ENCODE measurements around the gene PELO. TPM values are rescaled to one million over a fixed set of nuclear protein-coding genes. Genes with fewer than 3 reads are reported as not detected.

The PELO gene
- total RNA-seq, 2 experiments from 2014 or later = 4.3 to 4.5 TPM

- Histone ChIP-seq H3K4me1 (ENCODE audit: insufficient read depth, low read length) (peaks cover 13% of the 10 kb centered on the region), H3K27ac (ENCODE audit: low read depth in 1 of 2, low read length in 2 of 2) (no peak overlapping the region), H3K4me3 (ENCODE audit: low read length) (no peak overlapping the region), H3K36me3 (ENCODE audit: insufficient read depth, low read length) (no peaks in the 10 kb centered on the region), H3K9me3 (ENCODE audit: control insufficient read depth in 1 of 2, insufficient read depth in 1 of 2, low read length in 2 of 2) (no peaks in the 10 kb centered on the region), H3K27me3 (ENCODE audit: control insufficient read depth in 1 of 2, insufficient read depth in 2 of 2, low read length in 2 of 2) (no peaks in the 10 kb centered on the region)
- ChIA-PET CTCF (no interaction called here), POLR2A (no interaction called here)
- H3K27ac Mint-ChIP-seq = no peak overlapping the region
- intact Hi-C loops (cut with DNase I, micrococcal nuclease) = loop anchor here in 1 of 2 experiments (1.0 kb wide), 1 partner anchor 45 kb away; no protein-coding TSS in a partner anchor
- H3K4me1 Mint-ChIP-seq (ENCODE audit: low read depth) = peaks cover 30% of the 10 kb centered on the region
- H3K4me3 Mint-ChIP-seq = no peak overlapping the region
- no peak for DNase-seq
- no peaks in the 10 kb centered on the region for H3K9me3 Mint-ChIP-seq
- no peaks in the 10 kb centered on the region for H3K36me3 Mint-ChIP-seq (ENCODE audit: low read depth)
- no peak for ATAC-seq (ENCODE audit: poor library complexity)
- peaks cover 4% of the 10 kb centered on the region for H3K27me3 Mint-ChIP-seq
- no peak for TF ChIP-seq CTCF (IDR thresholded peaks at IDR 0.05)
Observed at GRCh38 chr5:52770287-52770939, 17.3 kb upstream of the PELO start.

- H3K4me3 ChIP-seq (ENCODE audit: low read length) = no peak overlapping the region
- peak overlapping the region; percentile 7 for H3K27ac Mint-ChIP-seq
- no peaks in the 10 kb centered on the region for H3K27me3 ChIP-seq (ENCODE audit: control insufficient read depth in 1 of 2, insufficient read depth in 2 of 2, low read length in 2 of 2)
- peak in 4 of 14 experiments; percentile 37 to 67 (median 44) for DNase-seq
- peaks cover 4% of the 10 kb centered on the region for H3K27me3 Mint-ChIP-seq
- no peak for ATAC-seq (ENCODE audit: poor library complexity)
- no peak overlapping the region for H3K27ac ChIP-seq (ENCODE audit: low read depth in 1 of 2, low read length in 2 of 2)
- H3K4me1 ChIP-seq (ENCODE audit: insufficient read depth, low read length) = peaks cover 23% of the 10 kb centered on the region
- H3K36me3 Mint-ChIP-seq (ENCODE audit: low read depth) = no peaks in the 10 kb centered on the region
- intact Hi-C loops (cut with DNase I, micrococcal nuclease) = no loop called here
- ChIA-PET POLR2A (no interaction called here), CTCF (no interaction called here)
- no peaks in the 10 kb centered on the region for H3K9me3 Mint-ChIP-seq
- H3K9me3 ChIP-seq (ENCODE audit: control insufficient read depth in 1 of 2, insufficient read depth in 1 of 2, low read length in 2 of 2) = no peaks in the 10 kb centered on the region
- no peaks in the 10 kb centered on the region for H3K36me3 ChIP-seq (ENCODE audit: insufficient read depth, low read length)
- H3K4me3 Mint-ChIP-seq = peak overlapping the region; percentile 5
- TF ChIP-seq CTCF (IDR thresholded peaks at IDR 0.05) = no peak
- H3K4me1 Mint-ChIP-seq (ENCODE audit: low read depth) = peaks cover 37% of the 10 kb centered on the region
Observed at GRCh38 chr5:52771343-52772039, 16.2 kb upstream of the PELO start.

DNA sequence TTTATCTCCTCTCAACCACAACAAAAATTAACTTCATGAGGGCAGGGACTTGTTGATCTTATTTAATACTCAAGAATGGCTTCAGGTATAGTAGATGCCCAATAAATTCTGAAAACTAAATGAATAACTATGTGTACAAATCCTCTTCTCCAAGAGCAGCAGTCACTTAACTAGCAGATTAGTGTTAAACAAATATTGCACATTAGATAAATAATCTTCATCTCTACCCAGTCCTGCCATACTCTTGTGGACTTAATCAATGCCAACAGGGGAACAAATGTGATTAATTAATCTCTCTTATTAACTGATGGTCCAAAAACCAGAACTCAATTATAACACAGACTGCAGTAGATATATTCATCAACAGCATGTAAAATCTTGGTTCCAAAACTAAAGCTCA lies 15.0 kb upstream of the PELO start:
- H3K27ac ChIP-seq (ENCODE audit: low read depth in 1 of 2, low read length in 2 of 2) = no peak overlapping the region
- peaks cover 23% of the 10 kb centered on the region for H3K4me1 ChIP-seq (ENCODE audit: insufficient read depth, low read length)
- ChIA-PET CTCF (no interaction called here), POLR2A (interaction anchor here (1.4 kb wide), 1 partner anchor 15 kb away, joined by 6 read pairs; no protein-coding TSS in a partner anchor)
- peaks cover 37% of the 10 kb centered on the region for H3K4me1 Mint-ChIP-seq (ENCODE audit: low read depth)
- DNase-seq = no peak
- intact Hi-C loops (cut with DNase I, micrococcal nuclease) = no loop called here
- H3K4me3 ChIP-seq (ENCODE audit: low read length) = no peak overlapping the region
- no peak overlapping the region for H3K4me3 Mint-ChIP-seq
- no peaks in the 10 kb centered on the region for H3K9me3 ChIP-seq (ENCODE audit: control insufficient read depth in 1 of 2, insufficient read depth in 1 of 2, low read length in 2 of 2)
- no peak for ATAC-seq (ENCODE audit: poor library complexity)
- no peaks in the 10 kb centered on the region for H3K36me3 Mint-ChIP-seq (ENCODE audit: low read depth)
- H3K27me3 Mint-ChIP-seq = peaks cover 4% of the 10 kb centered on the region
- H3K36me3 ChIP-seq (ENCODE audit: insufficient read depth, low read length) = no peaks in the 10 kb centered on the region
- H3K27me3 ChIP-seq (ENCODE audit: control insufficient read depth in 1 of 2, insufficient read depth in 2 of 2, low read length in 2 of 2) = no peaks in the 10 kb centered on the region
- no peaks in the 10 kb centered on the region for H3K9me3 Mint-ChIP-seq
- no peak for TF ChIP-seq CTCF (IDR thresholded peaks at IDR 0.05)
- H3K27ac Mint-ChIP-seq = no peak overlapping the region
